ENCODE results near the gene ACAD10.

Gene ACAD10

GRCh38 chr12:111780166-111780565 is 94.3 kb downstream of the ACAD10 start:
- no peak for DNase-seq

- DNase-seq = no peak
These were observed 94.8 kb downstream of the ACAD10 start for GRCh38 chr12:111780615-111781014.

- DNase-seq = no peak
These were observed 95.3 kb downstream of the ACAD10 start for GRCh38 chr12:111781085-111781658.

- no peak for DNase-seq
These were observed 97.2 kb downstream of the ACAD10 start for GRCh38 chr12:111783046-111783445.

GRCh38 chr12:111784953-111785352 is 99.1 kb downstream of the ACAD10 start:
- DNase-seq = no peak

- DNase-seq = no peak
These were observed 99.8 kb downstream of the ACAD10 start for GRCh38 chr12:111785651-111786050.

- no peak for DNase-seq
These were observed 102.4 kb downstream of the ACAD10 start for GRCh38 chr12:111788178-111788654.

GRCh38 chr12:111789779-111790178 is 103.9 kb downstream of the ACAD10 start:
- DNase-seq = no peak

GRCh38 chr12:111791507-111791906 is 105.7 kb downstream of the ACAD10 start:
- DNase-seq = no peak

GRCh38 chr12:111792155-111792855 is 106.5 kb downstream of the ACAD10 start:
- no peak for DNase-seq

GRCh38 chr12:111792856-111793235 is 107.0 kb downstream of the ACAD10 start:
- DNase-seq = no peak

GRCh38 chr12:111798182-111798581 is 112.3 kb downstream of the ACAD10 start:
- no peak for DNase-seq

- DNase-seq = no peak
These were observed 113.9 kb downstream of the ACAD10 start for GRCh38 chr12:111799758-111800157.

GRCh38 chr12:111803038-111803626 is 117.3 kb downstream of the ACAD10 start:
- no peak for DNase-seq

GRCh38 chr12:111803851-111804250 is 118.0 kb downstream of the ACAD10 start:
- no peak for DNase-seq

GRCh38 chr12:111806304-111806703 is 120.5 kb downstream of the ACAD10 start:
- no peak for DNase-seq

Measured in NCI-H187 (cell line).